Central memory CD8-positive, alpha-beta T cell (primary cell): Measurements from ENCODE around the gene HNRNPUL1.
"Not testable (repeated sequence)": the region's sequence is repeated elsewhere in the genome, so short reads cannot be mapped to it uniquely, and the experiment has no call there.

Source experiments
- ATAC-seq: fragments of 150-1000 bp; cut with Tn5 transposase; replicated peaks from 2 replicates; pipeline ENCODE4 v1.10.0; 2022; ENCODE audit warnings: mild to moderate bottlenecking, moderate FRiP score, moderate number of reproducible peaks; ENCODE audit not compliant: poor library complexity, severe bottlenecking; ENCODE audit errors: extremely low read depth
- DNase-seq, 2 donors: peaks; one replicate each; pipeline ENCODE4 v3.0.0; 2021; ENCODE audit warnings: low spot score in 2 of 2
- H3K27ac Mint-ChIP-seq: one replicate; pipeline ENCODE4 v1.8.0; 2022; ENCODE audit warnings: low read depth, mild to moderate bottlenecking, moderate library complexity, mixed read lengths
- H3K27me3 Mint-ChIP-seq: one replicate; pipeline ENCODE4 v1.8.0; 2022; ENCODE audit warnings: mixed read lengths
- H3K36me3 Mint-ChIP-seq: one replicate; pipeline ENCODE4 v1.8.0; 2022; ENCODE audit warnings: mild to moderate bottlenecking, moderate library complexity, mixed read lengths; ENCODE audit not compliant: insufficient read depth
- H3K4me1 Mint-ChIP-seq: one replicate; pipeline ENCODE4 v1.8.0; 2022; ENCODE audit warnings: mixed read lengths
- H3K4me3 Mint-ChIP-seq: one replicate; pipeline ENCODE4 v1.8.0; 2022; ENCODE audit warnings: mild to moderate bottlenecking, moderate library complexity, mixed read lengths
- H3K9me3 Mint-ChIP-seq: one replicate; pipeline ENCODE4 v1.8.0; 2022; ENCODE audit warnings: mixed read lengths

Gene HNRNPUL1

DNA sequence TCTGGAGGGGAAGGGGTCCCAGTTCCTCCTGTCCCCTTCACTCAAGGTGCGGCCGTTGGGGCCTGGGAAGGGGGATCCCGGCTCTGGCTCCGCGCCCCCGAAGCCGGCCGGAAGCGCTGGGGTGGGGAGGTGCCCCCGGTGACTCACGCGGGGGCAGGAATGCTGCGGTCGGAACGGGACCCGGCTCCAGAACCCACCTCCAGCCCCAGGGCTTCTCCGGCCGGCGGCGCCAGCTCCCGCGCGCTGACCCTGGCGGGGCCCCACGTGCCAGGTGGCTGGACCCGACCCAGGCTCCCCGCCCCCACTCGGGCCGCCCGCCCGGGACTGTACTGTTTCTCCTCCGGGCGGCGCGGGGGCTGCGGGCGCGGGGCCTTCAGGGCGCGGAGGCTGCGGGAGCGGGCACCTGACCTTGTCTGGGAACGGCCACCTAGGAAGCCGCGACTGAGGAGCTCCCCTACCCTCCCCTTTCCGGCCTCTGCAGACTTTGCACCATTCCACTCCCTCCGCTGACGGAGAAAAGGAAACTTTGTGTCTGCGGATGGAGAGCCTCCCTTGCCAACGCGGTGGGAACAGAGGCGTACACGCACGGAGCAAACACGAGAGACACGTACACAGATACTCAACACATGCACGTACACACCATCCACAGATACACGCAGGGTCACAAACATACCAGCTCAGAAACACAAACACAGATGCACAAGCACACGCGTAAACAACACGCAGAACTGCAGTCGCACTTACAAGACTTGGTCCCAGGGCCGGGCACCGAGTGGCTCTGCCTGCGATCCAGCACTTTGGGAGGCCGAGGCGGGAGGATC lies 37.9 kb upstream of the HNRNPUL1 start:
- DNase-seq: no peak
- Mint-ChIP-seq H3K27me3 (peaks cover 25% of the 10 kb centered on the region), H3K36me3 (peaks cover 4% of the 10 kb centered on the region), H3K9me3 (no peaks in the 10 kb centered on the region), H3K27ac (no peak overlapping the region), H3K4me3 (peak overlapping the region; percentile 70), H3K4me1 (peaks cover 6% of the 10 kb centered on the region)
- ATAC-seq: peak; percentile 25

DNA sequence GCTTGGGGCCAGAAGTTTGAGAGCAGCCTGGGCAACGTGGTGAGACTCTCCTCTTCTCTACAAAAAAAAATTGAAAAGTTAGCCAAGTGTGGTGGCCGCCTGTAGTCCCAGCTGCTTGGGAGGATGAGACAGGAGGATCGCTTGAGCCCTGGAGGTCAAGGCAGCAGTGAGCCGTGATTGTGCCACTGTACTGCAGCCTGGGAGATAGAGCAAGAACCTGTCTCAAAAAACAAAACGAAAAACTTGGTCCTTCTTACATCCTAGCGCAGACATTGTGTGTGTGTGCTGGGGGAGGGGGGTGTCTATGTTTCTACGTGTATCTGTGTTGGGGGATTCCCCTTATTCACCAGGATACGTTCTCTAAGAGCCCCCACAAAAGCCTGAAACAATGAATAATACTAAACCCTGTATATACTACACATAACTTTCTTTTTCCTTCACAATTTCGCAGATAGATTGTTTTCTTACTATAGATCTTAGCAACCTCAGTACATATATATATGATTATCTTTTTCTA lies 37.2 kb upstream of the HNRNPUL1 start:
- H3K9me3 Mint-ChIP-seq: no peaks in the 10 kb centered on the region
- peaks cover 6% of the 10 kb centered on the region for H3K4me1 Mint-ChIP-seq
- DNase-seq (no peak), ATAC-seq (no peak)
- peaks cover 18% of the 10 kb centered on the region for H3K27me3 Mint-ChIP-seq
- no peak overlapping the region for H3K27ac Mint-ChIP-seq
- peak overlapping the region; percentile 48 for H3K4me3 Mint-ChIP-seq
- H3K36me3 Mint-ChIP-seq: peaks cover 4% of the 10 kb centered on the region

DNA sequence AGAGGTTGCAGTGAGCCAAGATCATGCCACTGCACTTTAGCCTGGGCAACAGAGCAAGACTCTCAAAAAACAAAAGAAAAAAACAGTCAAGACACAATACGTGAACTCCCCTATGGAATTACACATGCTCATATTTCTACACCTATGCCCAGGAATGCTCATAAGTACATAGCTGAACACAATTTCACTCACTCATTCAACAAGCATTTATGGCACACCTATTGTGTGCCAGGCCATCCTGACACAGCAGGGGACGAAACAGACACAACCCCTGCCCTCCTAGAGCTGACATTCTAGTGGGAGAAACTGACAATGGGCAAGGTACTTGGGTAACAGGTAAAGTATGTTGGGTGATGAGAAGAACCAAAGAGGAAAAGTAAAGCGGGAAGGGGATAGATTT lies 35.7 kb upstream of the HNRNPUL1 start:
- no peak for ATAC-seq
- H3K9me3 Mint-ChIP-seq: no peaks in the 10 kb centered on the region
- no peak overlapping the region for H3K27ac Mint-ChIP-seq
- no peak overlapping the region for H3K4me3 Mint-ChIP-seq
- peaks cover 6% of the 10 kb centered on the region for H3K4me1 Mint-ChIP-seq
- no peak for DNase-seq
- peaks cover 9% of the 10 kb centered on the region for H3K27me3 Mint-ChIP-seq
- no peaks in the 10 kb centered on the region for H3K36me3 Mint-ChIP-seq

- H3K4me1 Mint-ChIP-seq, H3K27ac Mint-ChIP-seq, H3K27me3 Mint-ChIP-seq, H3K36me3 Mint-ChIP-seq, ATAC-seq, DNase-seq, H3K9me3 Mint-ChIP-seq, H3K4me3 Mint-ChIP-seq: not testable (repeated sequence)
Measured at GRCh38 chr19:41229338-41229737, 34.8 kb upstream of the HNRNPUL1 start.

DNA sequence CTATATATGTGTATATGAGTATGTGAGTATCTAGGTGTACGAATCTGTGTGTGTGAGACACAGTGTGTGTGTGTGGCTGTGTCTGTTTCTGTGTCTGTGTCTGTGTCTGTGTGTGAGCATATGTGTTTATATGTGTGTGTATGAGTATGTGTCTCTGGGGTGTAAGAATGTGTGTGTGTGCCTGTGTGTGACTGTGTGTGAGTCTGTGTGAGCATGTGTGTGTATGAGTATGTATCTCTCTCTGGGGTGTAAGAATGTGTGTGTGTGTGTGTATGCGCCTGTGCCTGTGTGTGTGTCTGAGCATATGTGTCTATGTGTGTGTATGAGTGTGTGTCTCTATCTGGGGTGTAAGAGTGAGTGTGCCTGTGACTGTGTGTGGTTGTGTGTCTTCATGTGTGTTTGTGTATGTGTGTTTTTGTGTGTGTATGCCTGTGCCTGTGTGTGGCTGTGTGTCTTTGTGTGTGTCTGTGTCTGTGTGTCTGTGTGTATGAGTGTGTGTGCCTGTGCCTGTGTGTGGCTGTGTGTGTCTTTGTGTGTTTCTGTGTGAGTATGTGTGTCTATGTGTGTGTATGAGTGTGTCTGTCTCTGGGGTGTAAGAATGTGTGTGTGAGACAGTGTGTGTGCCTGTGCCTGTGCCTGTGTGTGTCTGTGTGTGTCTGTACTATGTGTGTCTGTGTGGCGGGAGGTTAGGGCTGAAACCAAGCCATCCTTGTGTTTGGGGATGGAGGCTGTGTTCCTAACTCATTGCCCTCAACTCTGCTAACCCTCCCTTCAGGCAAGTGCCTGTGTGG lies 33.9 kb upstream of the HNRNPUL1 start:
- no peaks in the 10 kb centered on the region for H3K36me3 Mint-ChIP-seq
- ATAC-seq (no peak), DNase-seq (no peak)
- no peaks in the 10 kb centered on the region for H3K9me3 Mint-ChIP-seq
- H3K27me3 Mint-ChIP-seq: peaks cover 7% of the 10 kb centered on the region
- H3K4me1 Mint-ChIP-seq: peaks cover 6% of the 10 kb centered on the region
- no peak overlapping the region for H3K27ac Mint-ChIP-seq
- H3K4me3 Mint-ChIP-seq: no peak overlapping the region

- no peaks in the 10 kb centered on the region for H3K9me3 Mint-ChIP-seq
- no peaks in the 10 kb centered on the region for H3K36me3 Mint-ChIP-seq
- H3K4me1 Mint-ChIP-seq: no peaks in the 10 kb centered on the region
- ATAC-seq: no peak
- no peak overlapping the region for H3K27ac Mint-ChIP-seq
- H3K27me3 Mint-ChIP-seq: no peaks in the 10 kb centered on the region
- DNase-seq: no peak
- H3K4me3 Mint-ChIP-seq: no peak overlapping the region
Measured at GRCh38 chr19:41232686-41233085, 31.5 kb upstream of the HNRNPUL1 start.

DNA sequence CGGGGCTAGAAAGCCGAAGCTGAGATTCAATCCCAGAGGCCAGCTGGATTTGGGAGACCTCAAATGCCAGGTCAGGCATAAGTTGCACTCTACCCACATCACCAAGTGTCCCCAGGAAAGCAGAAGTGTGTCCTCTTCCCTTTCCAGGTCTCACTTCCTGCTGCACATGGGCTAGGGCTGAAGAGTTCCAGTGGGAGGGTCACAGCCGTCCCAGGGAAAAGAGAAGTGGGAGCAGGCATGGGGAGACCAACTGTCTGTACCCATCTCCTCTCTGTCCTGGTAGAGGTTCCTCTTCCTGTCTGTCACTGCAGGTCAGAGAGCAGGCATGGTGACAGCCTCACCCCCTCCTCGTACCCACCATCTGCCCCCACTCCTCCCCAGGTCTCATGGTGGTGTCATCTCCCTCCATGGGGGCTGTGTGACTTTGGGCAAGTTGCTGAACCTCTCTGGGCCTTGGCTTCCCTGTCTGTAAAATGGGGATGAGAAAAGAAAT lies 30.4 kb upstream of the HNRNPUL1 start:
- no peaks in the 10 kb centered on the region for H3K9me3 Mint-ChIP-seq
- no peaks in the 10 kb centered on the region for H3K4me1 Mint-ChIP-seq
- H3K4me3 Mint-ChIP-seq: no peak overlapping the region
- peaks cover 1% of the 10 kb centered on the region for H3K36me3 Mint-ChIP-seq
- H3K27ac Mint-ChIP-seq: no peak overlapping the region
- DNase-seq (no peak), ATAC-seq (peak; percentile 40)
- peaks cover under 1% of the 10 kb centered on the region for H3K27me3 Mint-ChIP-seq

DNA sequence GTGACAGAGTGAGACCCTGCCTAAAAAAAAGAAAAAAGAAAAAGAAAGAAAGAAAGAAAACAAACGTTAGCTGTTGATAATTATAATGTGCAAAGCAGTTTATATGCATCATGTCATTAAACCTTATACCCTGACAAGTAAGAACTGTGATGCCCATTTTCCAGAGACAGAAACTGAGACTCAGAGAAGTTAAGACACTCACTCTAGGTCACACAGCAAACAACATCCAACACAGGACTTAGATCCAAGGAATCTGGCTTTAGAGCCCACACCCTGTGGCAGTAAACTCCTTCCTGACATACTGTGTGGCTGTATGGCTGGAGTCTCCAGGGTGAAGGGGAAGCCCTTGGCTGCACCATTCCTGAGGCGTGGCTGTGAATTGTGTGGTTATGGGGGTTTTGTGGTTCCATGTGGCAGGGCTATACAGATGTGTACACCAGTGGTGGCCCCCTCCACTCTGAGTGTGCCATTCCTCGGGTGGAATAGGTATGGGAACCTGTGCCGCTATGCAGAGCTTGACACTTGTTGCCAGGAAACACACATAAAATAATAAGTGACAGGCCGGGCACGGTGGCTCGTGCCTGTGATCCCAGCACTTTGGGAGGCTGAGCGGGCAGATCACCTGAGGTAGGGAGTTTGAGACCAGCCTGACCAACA lies 29.5 kb upstream of the HNRNPUL1 start:
- DNase-seq (no peak), ATAC-seq (no peak)
- Mint-ChIP-seq H3K36me3 (peaks cover 1% of the 10 kb centered on the region), H3K9me3 (no peaks in the 10 kb centered on the region), H3K4me1 (no peaks in the 10 kb centered on the region), H3K27ac (no peak overlapping the region), H3K4me3 (no peak overlapping the region), H3K27me3 (peaks cover 9% of the 10 kb centered on the region)

DNA sequence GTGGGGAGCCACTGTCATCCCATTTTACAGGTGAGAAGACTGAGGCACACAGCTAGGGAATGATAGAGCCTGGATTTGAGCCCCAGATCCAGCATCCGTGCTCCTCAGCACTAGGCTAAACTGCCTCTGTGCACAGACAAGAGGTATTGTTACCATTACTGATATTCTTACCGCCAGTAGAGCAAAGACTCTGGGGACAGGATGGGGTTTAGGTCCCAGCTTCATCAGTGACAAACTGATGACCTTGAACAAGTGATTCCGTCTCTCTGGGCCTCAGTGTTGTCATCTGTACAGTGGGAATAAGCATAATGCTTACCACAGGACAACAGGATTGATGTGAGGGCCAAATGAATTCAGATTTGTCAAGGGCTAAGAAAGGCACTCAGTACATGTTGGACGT lies 28.7 kb upstream of the HNRNPUL1 start:
- Mint-ChIP-seq H3K27ac (no peak overlapping the region), H3K9me3 (no peaks in the 10 kb centered on the region), H3K36me3 (peaks cover 1% of the 10 kb centered on the region), H3K4me3 (no peak overlapping the region), H3K4me1 (no peaks in the 10 kb centered on the region), H3K27me3 (peaks cover 12% of the 10 kb centered on the region)
- DNase-seq (no peak), ATAC-seq (no peak)

GRCh38 chr19:41238244-41238643 lies 25.9 kb upstream of the HNRNPUL1 start:
- Mint-ChIP-seq H3K9me3 (no peaks in the 10 kb centered on the region), H3K4me3 (no peak overlapping the region), H3K27me3 (peaks cover 12% of the 10 kb centered on the region), H3K4me1 (no peaks in the 10 kb centered on the region), H3K36me3 (peaks cover 1% of the 10 kb centered on the region), H3K27ac (no peak overlapping the region)
- no peak for ATAC-seq
- no peak for DNase-seq

GRCh38 chr19:41239363-41239762 lies 24.8 kb upstream of the HNRNPUL1 start:
- peaks cover 12% of the 10 kb centered on the region for H3K27me3 Mint-ChIP-seq
- H3K9me3 Mint-ChIP-seq: no peaks in the 10 kb centered on the region
- ATAC-seq (no peak), DNase-seq (no peak)
- H3K27ac Mint-ChIP-seq: no peak overlapping the region
- H3K4me1 Mint-ChIP-seq: no peaks in the 10 kb centered on the region
- peaks cover 1% of the 10 kb centered on the region for H3K36me3 Mint-ChIP-seq
- H3K4me3 Mint-ChIP-seq: no peak overlapping the region

GRCh38 chr19:41239961-41240574 lies 24.1 kb upstream of the HNRNPUL1 start:
- no peaks in the 10 kb centered on the region for H3K4me1 Mint-ChIP-seq
- no peak for DNase-seq
- H3K36me3 Mint-ChIP-seq: peaks cover 1% of the 10 kb centered on the region
- H3K27ac Mint-ChIP-seq: no peak overlapping the region
- no peaks in the 10 kb centered on the region for H3K9me3 Mint-ChIP-seq
- ATAC-seq: no peak
- H3K27me3 Mint-ChIP-seq: peaks cover 12% of the 10 kb centered on the region
- H3K4me3 Mint-ChIP-seq: no peak overlapping the region
